Activated gamma-delta T cell treated with anti-CD3 and anti-CD28 coated beads, Interleukin-2, amount 50 U/mL, for 16 hours (primary cell): ENCODE measurements around the gene DMRT2.

Experiments used
- DNase-seq: peaks from one replicate; pipeline ENCODE4 v3.0.0-alpha.2; 2020; ENCODE audit warnings: low read depth

DMRT2 gene

DNA sequence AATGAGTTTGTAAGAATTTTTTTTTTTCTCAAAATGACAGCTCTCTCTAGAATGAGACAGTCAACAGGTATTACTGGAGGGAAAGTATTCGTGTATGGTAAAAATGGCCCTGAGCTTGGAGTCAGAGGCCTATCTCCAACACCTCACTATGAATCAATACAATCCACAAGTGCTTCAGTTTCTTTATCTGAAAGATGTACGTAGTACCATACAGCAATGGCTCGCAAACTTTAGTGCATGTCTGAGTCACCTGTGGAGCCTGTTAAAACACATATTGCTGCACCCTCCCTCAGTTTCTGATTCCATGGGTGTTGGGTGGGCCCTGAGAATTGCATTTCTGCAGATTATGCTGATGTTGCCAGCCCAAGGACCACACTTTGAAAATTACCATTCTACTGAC lies 44.6 kb downstream of the DMRT2 start:
- no peak for DNase-seq

DNA sequence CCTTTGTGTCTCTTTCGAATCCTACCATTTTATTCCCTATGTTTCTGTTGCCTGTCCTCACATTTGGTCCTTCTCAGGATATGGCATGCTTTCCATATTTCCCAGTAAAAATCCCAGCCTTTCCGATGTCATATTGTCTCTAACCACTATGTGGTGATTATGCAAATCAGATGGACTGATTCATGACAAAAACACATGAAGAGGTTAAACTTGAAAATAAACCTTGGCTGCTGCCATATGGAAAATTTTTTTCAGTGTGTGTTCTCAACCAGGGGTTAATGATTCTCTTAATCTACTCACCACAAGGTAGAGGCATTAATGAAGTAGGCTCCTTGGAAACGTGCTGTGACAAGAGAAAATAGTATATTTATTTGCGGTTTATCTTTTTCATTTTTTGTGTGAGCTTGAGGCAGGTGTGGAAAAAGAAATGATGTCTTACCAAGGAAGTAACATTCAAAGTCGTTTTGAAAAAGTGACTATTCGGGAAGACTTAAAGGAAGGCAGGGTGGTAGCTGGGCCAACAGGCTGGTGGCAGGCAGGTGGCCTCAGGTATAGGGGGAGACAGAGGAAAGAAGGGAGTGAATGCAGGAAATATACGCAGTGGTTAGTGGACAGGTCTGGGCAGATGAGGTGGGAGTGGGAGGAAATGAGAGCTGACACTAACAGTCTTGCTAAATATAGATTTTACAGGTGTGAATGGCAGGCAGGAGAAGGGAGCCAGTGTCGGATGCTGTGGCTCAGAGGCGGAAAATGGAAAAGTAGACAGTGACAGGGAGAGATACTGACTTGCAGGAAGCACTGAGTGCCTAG lies 46.2 kb downstream of the DMRT2 start:
- no peak for DNase-seq

DNA sequence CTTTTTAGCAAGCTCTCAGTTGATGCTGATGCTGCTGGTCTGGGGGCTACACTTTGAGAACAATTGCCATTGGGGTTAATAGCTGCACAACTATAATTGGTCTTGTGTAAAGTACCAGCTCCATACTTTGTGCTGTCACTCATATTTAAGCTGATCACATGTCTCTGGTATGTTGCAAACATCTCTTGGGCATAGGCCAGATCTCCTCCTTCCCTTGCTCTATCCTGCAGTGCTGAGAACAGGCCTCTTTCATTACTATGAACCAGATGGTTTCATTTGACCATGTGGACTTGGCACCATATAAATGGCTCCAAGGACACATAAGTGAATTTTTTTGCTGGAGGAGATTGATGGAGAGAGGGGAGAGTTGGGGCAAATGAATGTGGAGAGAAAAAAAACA lies 48.4 kb downstream of the DMRT2 start:
- DNase-seq: no peak

DNA sequence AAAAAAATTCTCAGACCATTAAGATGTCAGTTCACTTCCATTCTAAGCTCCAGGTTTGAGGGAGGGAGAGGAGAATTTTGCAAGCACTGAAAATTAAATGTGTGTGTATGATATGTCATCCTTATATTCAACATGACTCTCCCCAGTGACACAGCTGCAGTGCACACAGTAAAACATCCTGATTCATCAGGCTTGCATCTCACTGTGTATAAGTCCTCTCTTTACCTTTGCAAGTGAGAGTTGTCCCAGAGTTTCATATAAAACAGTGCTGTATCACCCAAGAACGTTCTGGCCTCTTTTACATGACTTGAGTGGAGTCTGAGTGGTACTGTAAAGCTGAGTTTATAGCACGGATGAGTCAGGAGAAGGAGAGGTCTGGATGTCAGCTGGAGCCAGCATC lies 50.0 kb downstream of the DMRT2 start:
- DNase-seq: no peak

DNA sequence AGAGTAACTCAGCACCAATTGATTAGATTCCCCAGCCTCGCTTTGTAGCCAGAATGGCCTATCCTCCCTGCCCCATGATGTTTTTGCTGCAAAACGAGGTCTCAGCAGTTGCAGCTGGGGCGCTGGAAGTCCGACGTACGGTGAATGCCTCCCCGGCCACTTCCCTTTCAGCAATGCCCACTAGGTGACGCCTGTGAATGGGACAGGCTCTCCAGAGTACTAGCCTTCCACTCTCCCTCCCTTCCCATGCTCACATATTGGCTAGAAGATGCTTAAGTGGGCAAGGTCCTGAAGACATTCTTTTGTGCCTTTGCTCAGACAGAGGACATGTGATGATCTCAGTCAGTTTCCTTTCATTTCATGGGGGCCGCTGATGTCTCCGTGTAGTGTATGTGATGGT lies 50.8 kb downstream of the DMRT2 start:
- DNase-seq: no peak

DNA sequence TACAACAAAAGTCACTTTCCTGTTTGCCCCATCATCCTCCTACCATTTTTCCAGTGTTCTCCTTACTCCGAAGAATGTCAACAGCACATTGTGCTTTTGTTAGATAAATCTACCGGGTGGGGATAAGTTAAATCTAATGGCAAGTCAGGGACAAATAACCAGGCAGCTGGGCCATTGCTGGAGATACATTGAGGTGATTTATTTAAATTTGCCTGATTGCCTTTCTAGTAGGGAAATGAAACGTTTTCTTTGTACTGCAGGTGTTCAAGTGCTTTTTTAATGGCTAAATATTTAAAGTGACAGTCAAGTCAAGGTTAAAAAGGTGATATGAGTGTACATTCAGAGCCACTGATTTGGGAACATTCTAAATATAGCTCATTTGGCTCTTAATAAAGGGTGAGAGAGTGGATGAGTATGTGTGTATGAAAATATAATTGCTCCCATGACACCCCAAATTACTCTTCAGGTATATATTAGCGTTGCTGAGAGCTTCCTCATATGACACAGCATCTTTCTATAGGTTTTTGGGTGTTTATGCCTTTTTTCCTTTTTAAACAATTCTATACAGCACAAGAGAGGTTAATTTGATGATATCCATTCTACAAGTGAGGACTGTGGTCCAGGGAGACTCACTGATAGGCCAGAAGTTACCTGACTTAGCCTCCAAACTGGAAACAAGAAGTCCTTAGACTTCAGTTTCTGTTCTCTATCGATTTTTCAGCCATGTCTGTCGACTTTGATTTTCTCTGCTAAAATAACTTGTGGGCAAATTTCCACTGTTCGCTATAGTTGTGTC lies 51.9 kb downstream of the DMRT2 start:
- DNase-seq: no peak

DNA sequence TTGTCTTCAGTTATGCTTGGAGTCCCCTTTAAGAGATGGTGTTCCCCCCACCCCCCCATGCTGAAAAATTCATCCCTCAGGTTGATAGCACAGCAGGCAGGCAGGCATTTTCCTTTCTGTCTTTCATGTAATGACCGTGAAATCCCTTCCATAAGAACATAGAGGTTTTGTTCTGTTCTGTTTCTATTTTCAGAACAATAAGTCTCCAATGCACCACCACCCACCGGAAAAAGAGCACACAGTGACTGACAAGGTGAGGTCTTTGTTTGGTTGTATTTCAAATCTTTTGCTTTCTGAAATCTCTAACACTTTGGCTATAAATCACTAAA lies 52.4 kb downstream of the DMRT2 start:
- no peak for DNase-seq
